ENCODE results near the gene SMIM21.

- TF ChIP-seq, protein P1, sequence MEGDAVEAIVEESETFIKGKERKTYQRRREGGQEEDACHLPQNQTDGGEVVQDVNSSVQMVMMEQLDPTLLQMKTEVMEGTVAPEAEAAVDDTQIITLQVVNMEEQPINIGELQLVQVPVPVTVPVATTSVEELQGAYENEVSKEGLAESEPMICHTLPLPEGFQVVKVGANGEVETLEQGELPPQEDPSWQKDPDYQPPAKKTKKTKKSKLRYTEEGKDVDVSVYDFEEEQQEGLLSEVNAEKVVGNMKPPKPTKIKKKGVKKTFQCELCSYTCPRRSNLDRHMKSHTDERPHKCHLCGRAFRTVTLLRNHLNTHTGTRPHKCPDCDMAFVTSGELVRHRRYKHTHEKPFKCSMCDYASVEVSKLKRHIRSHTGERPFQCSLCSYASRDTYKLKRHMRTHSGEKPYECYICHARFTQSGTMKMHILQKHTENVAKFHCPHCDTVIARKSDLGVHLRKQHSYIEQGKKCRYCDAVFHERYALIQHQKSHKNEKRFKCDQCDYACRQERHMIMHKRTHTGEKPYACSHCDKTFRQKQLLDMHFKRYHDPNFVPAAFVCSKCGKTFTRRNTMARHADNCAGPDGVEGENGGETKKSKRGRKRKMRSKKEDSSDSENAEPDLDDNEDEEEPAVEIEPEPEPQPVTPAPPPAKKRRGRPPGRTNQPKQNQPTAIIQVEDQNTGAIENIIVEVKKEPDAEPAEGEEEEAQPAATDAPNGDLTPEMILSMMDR (IDR thresholded peaks at IDR 0.05 in 4 of 5, conservative IDR thresholded peaks at IDR 0.05 in 1 of 5), result no peak
- no peak for TF ChIP-seq POLR2A (IDR thresholded peaks at IDR 0.05)
Observed at GRCh38 chr18:75369026-75369721, 58.3 kb downstream of the SMIM21 start.

Data from gastrocnemius medialis (tissue), 4 donors.